B cell (primary cell): Measurements from ENCODE around the gene SLC35A3. TPM values are rescaled to one million over a fixed set of nuclear protein-coding genes. Genes with fewer than 3 reads are reported as not detected.

Source experiments
- ATAC-seq: fragments of 200-7000 bp; cut with Tn5 transposase; one replicate; pipeline ENCODE4 v1.10.0; 2021; ENCODE audit warnings: low read depth, mild to moderate bottlenecking, moderate number of reproducible peaks, moderate library complexity
- CTCF ChIA-PET: fragments of 350-600 bp; sonication (Branson Sonifier 250); formaldehyde crosslinking; loops from one replicate; lab custom pipeline; 2021; ENCODE audit warnings: antibody characterized with exemption, inconsistent platforms; lab: Charles Lee
- POLR2A ChIA-PET: fragments of 350-600 bp; sonication (Branson Sonifier 250); formaldehyde crosslinking; loops from one replicate; lab custom pipeline; 2021; ENCODE audit warnings: antibody characterized with exemption; lab: Charles Lee
- DNase-seq: peaks from one replicate; pipeline ENCODE4 v3.0.0; 2013
- H2AFZ ChIP-seq: 2 replicates; pipeline ENCODE4 v1.6.1; 2012; ENCODE audit warnings: mild to moderate bottlenecking, low read depth, low read length; ENCODE audit not compliant: insufficient read depth, poor library complexity, severe bottlenecking
- H3K27ac ChIP-seq, 2 donors: 1 replicate in 1 of 2; 2 replicates in 1 of 2; pipeline ENCODE4 v1.5.1; 2012 to 2013; ENCODE audit warnings: low read length in 2 of 2, mild to moderate bottlenecking in 2 of 2, moderate library complexity in 1 of 2
- H3K27me3 ChIP-seq, 4 experiments: fragments of 200-600 bp in 1 of 4; sonication (generic) in 1 of 4; replicated peaks in 1 of 4; 1 replicate in 2 of 4; 2 replicates in 2 of 4; pipeline versions ENCODE4 v1.6.1 to v1.7.0; 2013 to 2016; ENCODE audit warnings: low read length in 3 of 4, mild to moderate bottlenecking in 2 of 4, mixed read lengths in 1 of 4, moderate library complexity in 1 of 4; ENCODE audit not compliant: insufficient read depth in 4 of 4, control insufficient read depth in 3 of 4; ENCODE audit errors: control extremely low read depth in 1 of 4
- H3K36me3 ChIP-seq, 2 experiments: replicated peaks in 1 of 2; 1 replicate in 1 of 2; 2 replicates in 1 of 2; pipeline versions ENCODE4 v1.6.1 to v1.7.1; 2013; ENCODE audit warnings: low read length in 1 of 2; ENCODE audit not compliant: insufficient read depth in 2 of 2, control insufficient read depth in 1 of 2; ENCODE audit errors: control extremely low read depth in 1 of 2, extremely low read depth in 1 of 2
- H3K4me1 ChIP-seq, 2 donors: fragments of 200-600 bp in 1 of 2; sonication (generic) in 1 of 2; 1 replicate in 1 of 2; 2 replicates in 1 of 2; pipeline versions ENCODE4 v1.5.1 to v1.6.1; 2013 to 2017; ENCODE audit warnings: low read length in 2 of 2; ENCODE audit not compliant: control insufficient read depth in 2 of 2, insufficient read depth in 2 of 2
- H3K4me2 ChIP-seq: replicated peaks from 2 replicates; pipeline ENCODE3; 2012; ENCODE audit warnings: mild to moderate bottlenecking, low read depth, low read length; ENCODE audit not compliant: poor library complexity, severe bottlenecking
- H3K4me3 ChIP-seq, 5 experiments: fragments of 200-600 bp in 1 of 5; sonication (generic) in 1 of 5; 1 replicate in 3 of 5; 2 replicates in 2 of 5; pipeline versions ENCODE4 v1.5.1 to v1.7.0; 2011 to 2016; ENCODE audit warnings: low read length in 4 of 5, mild to moderate bottlenecking in 4 of 5, low read depth in 2 of 5, control low read depth in 1 of 5, moderate library complexity in 1 of 5; ENCODE audit not compliant: insufficient read depth in 1 of 5; ENCODE audit errors: control extremely low read depth in 1 of 5, extremely low read depth in 1 of 5
- H3K79me2 ChIP-seq: fragments of 200-600 bp; sonication (generic); one replicate; pipeline ENCODE4 v1.6.0; 2016; ENCODE audit warnings: low read length; ENCODE audit not compliant: control insufficient read depth, insufficient read depth
- H3K9ac ChIP-seq: fragments of 200-600 bp; sonication (generic); 2 replicates; pipeline ENCODE4 v1.6.1; 2017; ENCODE audit warnings: mild to moderate bottlenecking, low read length, moderate library complexity
- H3K9me3 ChIP-seq, 3 donors: one replicate each; pipeline versions ENCODE4 v1.6.1 to v1.7.1; 2013; ENCODE audit warnings: low read length in 2 of 3; ENCODE audit not compliant: control insufficient read depth in 2 of 3, insufficient read depth in 1 of 3; ENCODE audit errors: control extremely low read depth in 1 of 3
- H4K20me1 ChIP-seq: 2 replicates; pipeline ENCODE4 v1.6.0; 2012; ENCODE audit warnings: mild to moderate bottlenecking, low read length; ENCODE audit not compliant: insufficient read depth, control insufficient read depth, poor library complexity, severe bottlenecking
- H3K27ac Mint-ChIP-seq: one replicate; pipeline ENCODE4 v1.8.0; 2021; ENCODE audit warnings: mixed read lengths
- H3K27me3 Mint-ChIP-seq: one replicate; pipeline ENCODE4 v1.8.0; 2021; ENCODE audit warnings: mixed read lengths
- H3K4me1 Mint-ChIP-seq: one replicate; pipeline ENCODE4 v1.8.0; 2021; ENCODE audit warnings: mixed read lengths
- H3K4me3 Mint-ChIP-seq: one replicate; pipeline ENCODE4 v1.8.0; 2021; ENCODE audit warnings: mixed read lengths
- H3K9me3 Mint-ChIP-seq: one replicate; pipeline ENCODE4 v1.8.0; 2022; ENCODE audit warnings: mixed read lengths; ENCODE audit not compliant: insufficient read depth
- CTCF ChIP-seq: fragments of 200-600 bp; IDR thresholded peaks from one replicate; pipeline ENCODE4 v1.8.0; 2022; ENCODE audit warnings: antibody characterized with exemption, mild to moderate bottlenecking
- EZH2 ChIP-seq: IDR thresholded peaks from 2 replicates; pipeline ENCODE4 v1.6.1; 2012; ENCODE audit warnings: borderline replicate concordance, low read depth, mild to moderate bottlenecking, moderate library complexity, low read length; ENCODE audit not compliant: insufficient read depth, poor library complexity, severe bottlenecking
- WGBS: methylation state at CpG from one replicate; pipeline ENCODE4 v1.1.5; 2013; ENCODE audit warnings: missing lambda C conversion rate; ENCODE audit not compliant: insufficient coverage; 5-methylcytosine and 5-hydroxymethylcytosine counted together
- intact Hi-C: fragments of 100-400 bp; cut with micrococcal nuclease; formaldehyde crosslinking; loops from one replicate; pipeline ENCODE4 v1.10.0; 2022
- polyA plus RNA-seq: library from polyadenylated mRNA; depleted of rRNA; stranded (reverse); fragments of >200 nt; gene quantifications from 2 replicates; pipeline ENCODE4 v1.2.3, GENCODE V29; 2012
- total RNA-seq, 2 donors: library from RNA; stranded (reverse); fragments of 120-200 nt in 1 of 2; gene quantifications; 1 replicate in 1 of 2; 2 replicates in 1 of 2; pipeline versions ENCODE4 v1.2.3 to v1.2.4, GENCODE V29; 2013 to 2022

SLC35A3 gene
- total and polyA plus RNA-seq, 2 donors (not counting 1 experiment from before 2014, with no cell fraction given): 10.7 to 30.2 TPM

- peaks cover 5% of the 10 kb centered on the region for H3K27me3 Mint-ChIP-seq
- 100% methylated on average over 1 of the region's 3 CpGs for WGBS
- Histone ChIP-seq H3K36me3 (no peaks in the 10 kb centered on the region), H3K4me3 (no peak overlapping the region), H4K20me1 (no peaks in the 10 kb centered on the region), H3K27me3 (no peaks in the 10 kb centered on the region), H2AFZ (no peak overlapping the region), H3K4me1 (no peaks in the 10 kb centered on the region), H3K27ac (no peak overlapping the region), H3K79me2 (no peaks in the 10 kb centered on the region), H3K9ac (no peak overlapping the region), H3K9me3 (peaks cover 0 to 2% (median 0%) of the 10 kb centered on the region in 3 donors), H3K4me2 (no peak overlapping the region)
- no peak for TF ChIP-seq EZH2
- TF ChIP-seq CTCF: no peak
- no peaks in the 10 kb centered on the region for H3K4me1 Mint-ChIP-seq
- no peak for ATAC-seq
- intact Hi-C loops: no loop called here
- H3K9me3 Mint-ChIP-seq: no peaks in the 10 kb centered on the region
- ChIA-PET POLR2A (no interaction called here), CTCF (no interaction called here)
- no peak for DNase-seq
- no peak overlapping the region for H3K27ac Mint-ChIP-seq
- H3K4me3 Mint-ChIP-seq: no peak overlapping the region
These were observed 19.3 kb upstream of the SLC35A3 start for GRCh38 chr1:99950486-99950885.

GRCh38 chr1:99952522-99952921, 17.3 kb upstream of the SLC35A3 start:
- Mint-ChIP-seq H3K4me1 (no peaks in the 10 kb centered on the region), H3K9me3 (no peaks in the 10 kb centered on the region), H3K27ac (no peak overlapping the region), H3K4me3 (no peak overlapping the region), H3K27me3 (no peaks in the 10 kb centered on the region)
- Histone ChIP-seq H3K4me1 (no peaks in the 10 kb centered on the region), H3K9ac (no peak overlapping the region), H3K36me3 (no peaks in the 10 kb centered on the region), H3K27ac (no peak overlapping the region), H4K20me1 (no peaks in the 10 kb centered on the region), H3K4me2 (no peak overlapping the region), H3K9me3 (peaks cover 0 to 2% (median 0%) of the 10 kb centered on the region in 3 donors), H3K4me3 (no peak overlapping the region), H3K79me2 (no peaks in the 10 kb centered on the region), H2AFZ (no peak overlapping the region), H3K27me3 (no peaks in the 10 kb centered on the region)
- TF ChIP-seq CTCF (no peak), EZH2 (no peak)
- intact Hi-C loops: no loop called here
- no peak for ATAC-seq
- DNase-seq: no peak
- POLR2A ChIA-PET: no interaction called here
- CTCF ChIA-PET: no interaction called here
- no CpG with 5 or more reads among the region's 1 CpG for WGBS
